Adrenal gland (tissue), 5 donors: ENCODE results near the gene CRCP.

ENCODE experiments used
- CTCF ChIP-seq, 6 experiments: fragments of 450-650 bp in 4 of 6; fragments of 200-600 bp in 2 of 6; sonication (generic) in 1 of 6; IDR thresholded peaks; 1 replicate in 5 of 6; 2 replicates in 1 of 6; pipeline versions ENCODE4 v1.5.1 to v1.8.0; 2016 to 2021; ENCODE audit warnings: antibody characterized with exemption in 6 of 6, mild to moderate bottlenecking in 2 of 6, moderate library complexity in 1 of 6
- POLR2A ChIP-seq, 2 donors: fragments of 450-650 bp; IDR thresholded peaks; one replicate each; pipeline ENCODE4 v1.6.1; 2017; ENCODE audit warnings: antibody characterized with exemption in 2 of 2, mild to moderate bottlenecking in 2 of 2, moderate library complexity in 1 of 2
- donor health status: DM: no; HTN: no; CAD: no.

GRCh38 chr7:66178258-66178657, 63.6 kb downstream of the CRCP start:
- TF ChIP-seq CTCF (IDR thresholded peaks at IDR 0.05) (no peak), POLR2A (IDR thresholded peaks at IDR 0.05) (no peak)
